Measurements from ENCODE around the gene LGR4. TPM values are rescaled to one million over a fixed set of nuclear protein-coding genes. Genes with fewer than 3 reads are reported as not detected.

The LGR4 gene
- total and polyA plus RNA-seq, 9 of the 15 experiments (the other 6 are each of a cell fraction or from before 2014, with no cell fraction given) = 0.94 to 10.1 (median 5.8) TPM

GRCh38 chr11:27412192-27412691 is 60.3 kb downstream of the LGR4 start (continued):
- no peak for TF ChIP-seq ZBTB34 (CRISPR knock-in tag; IDR thresholded peaks at IDR 0.05)

GRCh38 chr11:27411328-27411727 is 61.3 kb downstream of the LGR4 start:
- DNase-seq (ENCODE audit: extremely low read depth in 1 of 4, low spot score in 3 of 4) = no peak
- Histone ChIP-seq H3K4me2 (ENCODE audit: insufficient read depth, low read length) (no peak overlapping the region), H2AFZ (ENCODE audit: low read depth, low read length) (no peak overlapping the region), H3K9ac (ENCODE audit: insufficient read depth in 1 of 2, low read depth in 2 of 2, low read length in 2 of 2) (no peak overlapping the region), H3K79me2 (ENCODE audit: control insufficient read depth, insufficient read depth, low read length) (peaks cover 12% of the 10 kb centered on the region; the same call in 1 of the 3 replicates), H3K9me1 (ENCODE audit: control insufficient read depth, insufficient read depth, low read length) (no peaks in the 10 kb centered on the region), H3K9me3 (replicated peaks; ENCODE audit: control insufficient read depth, insufficient read depth, low read depth, low read length) (no peaks in the 10 kb centered on the region), H3K27me3 (ENCODE audit: control insufficient read depth in 2 of 2, insufficient read depth in 2 of 2, low read length in 2 of 2) (no peaks in the 10 kb centered on the region), H3K4me3 (no peak overlapping the region), H3K4me1 (replicated peaks in 1 of 2; ENCODE audit: control insufficient read depth in 2 of 2, insufficient read depth in 2 of 2, low read length in 2 of 2) (peaks cover 3 to 63% of the 10 kb centered on the region in 2 experiments), H4K20me1 (replicated peaks; ENCODE audit: control insufficient read depth, insufficient read depth, low read length) (no peaks in the 10 kb centered on the region), H3K36me3 (ENCODE audit: control insufficient read depth, insufficient read depth, low read length) (no peaks in the 10 kb centered on the region; the same call in 1 of the 3 replicates), H3K27ac (ENCODE audit: extremely low read depth, low read depth, low read length) (no peak overlapping the region)
- FAIRE-seq = no peak
- intact Hi-C loops (cut with micrococcal nuclease) (no loop called here), in situ Hi-C loops (cut with MboI) (no loop called here)
- BruUV-seq (replicated peaks) = no TSS peak
- TF ChIP-seq HOMEZ (CRISPR knock-in tag; IDR thresholded peaks at IDR 0.05) = no peak
- peak; percentile 88 for TF ChIP-seq MAFF (IDR thresholded peaks at IDR 0.05; ENCODE audit: low read length)
- no peak for TF ChIP-seq ELF2 (CRISPR knock-in tag; IDR thresholded peaks at IDR 0.05)
- peak; percentile 90 for TF ChIP-seq C11orf30 (IDR thresholded peaks at IDR 0.05; ENCODE audit: low read depth)
- peak; percentile 98 for TF ChIP-seq ZNF316 (IDR thresholded peaks at IDR 0.05)
- peak; percentile 80 for TF ChIP-seq MAFG (tag; conservative IDR thresholded peaks at IDR 0.05)
- no peak for TF ChIP-seq NUFIP1 (IDR thresholded peaks at IDR 0.05; ENCODE audit: partially characterized antibody)
- peak; percentile 88 for TF ChIP-seq MAFK (IDR thresholded peaks at IDR 0.05; ENCODE audit: low read length)
- no peak for TF ChIP-seq ESRRB (CRISPR knock-in tag; IDR thresholded peaks at IDR 0.05; ENCODE audit: borderline replicate concordance)
- no peak for TF ChIP-seq EP300 (IDR thresholded peaks at IDR 0.05; ENCODE audit: low read length)
- TF ChIP-seq FOS (IDR thresholded peaks at IDR 0.05; ENCODE audit: extremely low read depth, insufficient read length) = no peak
- TF ChIP-seq ZBTB26 (CRISPR knock-in tag; IDR thresholded peaks at IDR 0.05) = no peak
- no peak for TF ChIP-seq TEAD2 (tag; IDR thresholded peaks at IDR 0.05)
- TF ChIP-seq ZNF589 (CRISPR knock-in tag; IDR thresholded peaks at IDR 0.05; ENCODE audit: low read depth) = no peak
- TF ChIP-seq ETV6 (IDR thresholded peaks at IDR 0.05; ENCODE audit: borderline replicate concordance in 1 of 2, low read depth in 2 of 2, low read length in 1 of 2) = no peak
- TF ChIP-seq ETV6 (CRISPR knock-in tag; IDR thresholded peaks at IDR 0.05; ENCODE audit: borderline replicate concordance) = no peak
- TF ChIP-seq STAT5A (IDR thresholded peaks at IDR 0.05; ENCODE audit: borderline replicate concordance, low read length) = no peak
- ChIA-PET POLR2A (interaction anchor here (0.8 to 2.1 kb wide), 3 partner anchors 9 to 33 kb away, joined by 3 to 11 read pairs (median 3); no protein-coding TSS in a partner anchor), CTCF (ENCODE audit: low intra/inter-chr PET ratio) (no interaction called here)
- no peak for ATAC-seq
